ENCODE results near the gene OR2T1.
"Not testable (repeated sequence)": the region's sequence is repeated elsewhere in the genome, so short reads cannot be mapped to it uniquely, and the experiment has no call there.

GRCh38 chr1:248448409-248449074 lies 45.7 kb downstream of the OR2T1 start:
- TF ChIP-seq POLR2A (IDR thresholded peaks at IDR 0.05; ENCODE audit: low read length); GATA1 (IDR thresholded peaks at IDR 0.05; ENCODE audit: low read depth, low read length): not testable (repeated sequence)
